Measurements from ENCODE around the gene EDDM13.
"Not testable (repeated sequence)": the region's sequence is repeated elsewhere in the genome, so short reads cannot be mapped to it uniquely, and the experiment has no call there.

EDDM13 gene

GRCh38 chr19:56332695-56333094 is 60.1 kb downstream of the EDDM13 start:
- H3K36me3 Mint-ChIP-seq: no peaks in the 10 kb centered on the region
- no peak overlapping the region for H3K4me3 Mint-ChIP-seq
- DNase-seq (ENCODE audit: low spot score in 2 of 2) (no peak), ATAC-seq (no peak)
- no peak overlapping the region for H3K27ac Mint-ChIP-seq
- H3K9me3 Mint-ChIP-seq: no peaks in the 10 kb centered on the region
- no peaks in the 10 kb centered on the region for H3K4me1 Mint-ChIP-seq

GRCh38 chr19:56333506-56333905 is 61.0 kb downstream of the EDDM13 start:
- H3K4me1 Mint-ChIP-seq: no peaks in the 10 kb centered on the region
- DNase-seq (ENCODE audit: low spot score in 2 of 2) (peak in 1 of 2 donors; percentile 15), ATAC-seq (peak; percentile 66)
- H3K36me3 Mint-ChIP-seq: no peaks in the 10 kb centered on the region
- H3K9me3 Mint-ChIP-seq: no peaks in the 10 kb centered on the region
- no peak overlapping the region for H3K27ac Mint-ChIP-seq
- no peak overlapping the region for H3K4me3 Mint-ChIP-seq

- not testable (repeated sequence) for H3K27ac Mint-ChIP-seq; H3K36me3 Mint-ChIP-seq; H3K9me3 Mint-ChIP-seq; H3K4me3 Mint-ChIP-seq; H3K4me1 Mint-ChIP-seq; DNase-seq (ENCODE audit: low spot score in 2 of 2); ATAC-seq
Measured at GRCh38 chr19:56335371-56335770, 62.8 kb downstream of the EDDM13 start.

- not testable (repeated sequence) for H3K4me3 Mint-ChIP-seq; H3K27ac Mint-ChIP-seq; ATAC-seq; H3K36me3 Mint-ChIP-seq; H3K4me1 Mint-ChIP-seq; DNase-seq (ENCODE audit: low spot score in 2 of 2); H3K9me3 Mint-ChIP-seq
Measured at GRCh38 chr19:56337077-56337476, 64.5 kb downstream of the EDDM13 start.

DNA sequence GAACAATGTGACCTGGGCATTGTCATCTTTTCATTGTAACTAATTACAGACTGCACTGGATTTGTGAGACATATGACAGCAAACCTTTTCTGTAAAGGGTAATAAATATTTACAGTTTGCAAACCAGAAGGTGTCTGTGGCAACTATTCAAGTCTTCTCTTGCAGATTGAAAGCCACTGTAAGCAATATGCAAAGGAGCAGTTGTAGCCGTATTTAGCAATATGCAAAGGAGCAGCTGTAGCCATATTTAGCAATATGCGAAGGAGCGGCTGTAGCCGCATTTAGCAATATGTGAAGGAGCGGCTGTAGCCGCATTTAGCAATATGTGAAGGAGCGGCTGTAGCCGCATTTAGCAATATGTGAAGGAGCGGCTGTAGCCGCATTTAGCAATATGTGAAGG is 66.5 kb downstream of the EDDM13 start:
- DNase-seq (ENCODE audit: low spot score in 2 of 2); ATAC-seq; H3K36me3 Mint-ChIP-seq; H3K4me1 Mint-ChIP-seq; H3K9me3 Mint-ChIP-seq; H3K27ac Mint-ChIP-seq; H3K4me3 Mint-ChIP-seq: not testable (repeated sequence)

- ATAC-seq (no peak), DNase-seq (ENCODE audit: low spot score in 2 of 2) (no peak)
- Mint-ChIP-seq H3K9me3 (no peaks in the 10 kb centered on the region), H3K4me1 (no peaks in the 10 kb centered on the region), H3K4me3 (no peak overlapping the region), H3K36me3 (no peaks in the 10 kb centered on the region), H3K27ac (no peak overlapping the region)
Measured at GRCh38 chr19:56341948-56342347, 69.4 kb downstream of the EDDM13 start.

DNA sequence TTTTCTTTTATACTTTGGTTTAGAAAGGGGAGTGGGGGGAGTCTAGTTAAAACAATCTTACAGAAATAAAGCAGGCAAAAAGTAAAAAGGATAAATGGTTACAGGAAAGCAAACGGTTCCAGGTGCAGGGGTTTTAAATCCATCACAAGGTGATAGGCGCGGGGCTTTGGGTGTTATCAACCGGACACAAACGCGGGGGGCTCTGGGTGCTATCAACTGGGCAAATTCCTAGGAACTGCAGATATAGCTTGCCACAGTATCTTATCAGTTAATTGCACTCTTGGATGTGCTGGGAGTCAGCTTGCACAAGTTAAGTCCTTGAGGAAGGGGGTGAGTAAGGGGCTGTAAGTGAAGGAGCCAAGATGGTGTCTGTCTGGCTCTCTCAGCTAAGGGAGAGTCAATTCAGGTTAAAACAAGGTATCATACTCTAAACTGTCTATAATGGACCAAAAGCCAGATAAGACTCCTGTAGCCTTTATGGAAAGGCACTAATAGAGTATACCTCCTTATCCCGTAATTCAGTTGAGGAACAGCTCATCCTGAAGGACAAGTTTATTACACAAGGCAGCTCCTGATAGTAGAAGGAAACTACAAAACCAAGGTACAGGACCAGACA is 74.7 kb downstream of the EDDM13 start:
- Mint-ChIP-seq H3K4me3 (no peak overlapping the region), H3K9me3 (no peaks in the 10 kb centered on the region), H3K4me1 (no peaks in the 10 kb centered on the region), H3K27ac (no peak overlapping the region), H3K36me3 (no peaks in the 10 kb centered on the region)
- no peak for ATAC-seq
- DNase-seq (ENCODE audit: low spot score in 2 of 2): no peak

GRCh38 chr19:56348289-56348877 is 75.8 kb downstream of the EDDM13 start:
- Mint-ChIP-seq H3K27ac (no peak overlapping the region), H3K9me3 (no peaks in the 10 kb centered on the region), H3K36me3 (no peaks in the 10 kb centered on the region), H3K4me3 (no peak overlapping the region), H3K4me1 (no peaks in the 10 kb centered on the region)
- no peak for DNase-seq (ENCODE audit: low spot score in 2 of 2)
- no peak for ATAC-seq

DNA sequence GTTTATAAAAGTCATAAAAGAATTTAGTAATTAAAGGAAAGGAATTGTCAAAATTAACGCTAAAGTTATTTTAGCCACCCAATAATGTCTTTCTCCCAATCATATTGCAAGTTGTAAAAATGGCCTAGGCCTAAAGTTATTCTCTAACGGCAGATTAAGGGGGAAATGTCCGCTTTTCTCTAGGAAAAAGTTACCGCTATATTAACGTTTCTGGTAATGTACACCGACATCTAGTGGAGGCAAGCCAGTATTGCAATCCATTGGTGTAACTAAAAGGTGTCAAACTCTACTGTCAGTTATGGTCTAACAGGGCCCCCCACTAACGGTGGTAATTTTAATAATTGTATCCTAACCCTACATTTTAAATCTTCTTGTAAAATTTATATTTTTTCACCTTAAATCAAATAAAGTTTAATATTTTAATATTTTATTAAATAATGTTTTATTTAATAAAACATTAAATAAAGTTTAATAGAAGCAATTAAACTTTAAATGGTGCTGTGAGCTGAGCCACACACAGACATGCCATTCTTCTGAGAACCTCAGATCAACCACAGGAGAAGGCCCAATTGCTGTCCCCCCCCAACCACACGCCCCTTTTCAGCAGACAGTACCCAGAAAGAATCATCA is 78.0 kb downstream of the EDDM13 start:
- no peak overlapping the region for H3K4me3 Mint-ChIP-seq
- ATAC-seq (peak; percentile 36), DNase-seq (ENCODE audit: low spot score in 2 of 2) (peak; percentile 14 to 59)
- no peak overlapping the region for H3K27ac Mint-ChIP-seq
- H3K36me3 Mint-ChIP-seq: no peaks in the 10 kb centered on the region
- no peaks in the 10 kb centered on the region for H3K9me3 Mint-ChIP-seq
- H3K4me1 Mint-ChIP-seq: no peaks in the 10 kb centered on the region

DNA sequence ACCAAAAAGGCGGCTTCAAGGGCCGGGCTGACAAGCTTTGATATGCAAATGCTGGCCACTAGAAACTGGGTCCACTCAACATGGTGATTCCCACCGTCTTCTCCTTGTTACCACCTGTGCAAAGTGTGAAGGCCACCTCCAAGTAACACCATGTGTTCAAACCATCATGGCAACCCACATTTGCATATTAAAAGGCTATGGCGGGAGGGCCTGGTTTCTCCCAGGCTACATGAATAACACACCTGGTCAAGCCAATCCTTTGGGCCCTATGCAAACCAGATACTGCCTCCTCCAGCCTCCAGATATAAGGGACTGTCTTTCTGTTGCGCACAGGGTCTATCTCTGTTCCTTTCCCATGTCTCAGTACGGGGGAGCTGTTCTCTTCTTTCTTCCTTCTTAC is 78.7 kb downstream of the EDDM13 start:
- H3K9me3 Mint-ChIP-seq: no peaks in the 10 kb centered on the region
- ATAC-seq (no peak), DNase-seq (ENCODE audit: low spot score in 2 of 2) (no peak)
- H3K27ac Mint-ChIP-seq: no peak overlapping the region
- H3K4me1 Mint-ChIP-seq: no peaks in the 10 kb centered on the region
- H3K36me3 Mint-ChIP-seq: no peaks in the 10 kb centered on the region
- no peak overlapping the region for H3K4me3 Mint-ChIP-seq

DNA sequence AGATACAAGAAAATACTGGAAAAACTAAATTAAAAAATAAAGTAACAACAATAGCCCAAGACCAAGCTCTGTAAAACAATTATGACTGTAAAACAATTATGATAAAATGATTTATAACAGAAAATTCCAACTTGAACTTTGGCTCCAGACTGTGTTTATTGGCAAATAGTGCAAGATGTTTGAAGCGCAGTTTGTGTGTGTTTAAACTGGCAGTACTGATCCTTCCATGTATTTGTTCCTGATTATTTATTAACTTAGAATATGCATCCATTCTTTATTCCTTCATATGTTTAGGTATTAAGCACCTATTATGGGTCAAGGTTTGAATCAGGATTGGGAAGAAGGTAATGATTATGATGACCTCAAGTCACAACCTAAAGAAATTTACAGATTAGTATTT is 83.0 kb downstream of the EDDM13 start:
- peaks cover 14% of the 10 kb centered on the region for H3K9me3 Mint-ChIP-seq
- H3K4me1 Mint-ChIP-seq: no peaks in the 10 kb centered on the region
- DNase-seq (ENCODE audit: low spot score in 2 of 2) (no peak), ATAC-seq (no peak)
- H3K4me3 Mint-ChIP-seq: no peak overlapping the region
- H3K27ac Mint-ChIP-seq: no peak overlapping the region
- no peaks in the 10 kb centered on the region for H3K36me3 Mint-ChIP-seq

DNA sequence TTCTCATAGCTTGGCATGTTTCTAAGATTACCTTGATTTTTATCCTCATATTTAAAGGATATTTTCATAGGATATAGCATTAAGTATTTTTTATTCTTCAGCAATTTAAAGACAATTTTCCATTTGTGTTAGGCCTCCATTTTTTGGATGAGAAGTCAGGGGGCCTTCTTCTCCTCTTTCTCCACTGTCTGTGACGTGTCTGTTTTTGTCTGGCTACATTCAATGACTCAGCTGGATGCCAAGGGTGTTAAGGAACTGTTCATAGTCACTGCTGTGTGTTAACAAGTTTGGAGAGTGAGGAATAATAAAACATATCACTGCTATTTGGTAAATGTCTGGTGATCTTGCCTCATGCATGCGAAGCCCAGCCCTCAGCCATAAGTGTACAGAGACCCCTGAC is 84.4 kb downstream of the EDDM13 start:
- H3K36me3 Mint-ChIP-seq: no peaks in the 10 kb centered on the region
- no peak overlapping the region for H3K27ac Mint-ChIP-seq
- no peak overlapping the region for H3K4me3 Mint-ChIP-seq
- DNase-seq (ENCODE audit: low spot score in 2 of 2): no peak
- ATAC-seq: no peak
- H3K4me1 Mint-ChIP-seq: no peaks in the 10 kb centered on the region
- peaks cover 16% of the 10 kb centered on the region for H3K9me3 Mint-ChIP-seq

Data from stimulated activated effector memory CD8-positive, alpha-beta T cell treated with anti-CD3 and anti-CD28 coated beads, Interleukin-12 subunit alpha, Interleukin-12 subunit beta, amount 100 ng/mL, for 72 hours (primary cell).